Lower lobe of right lung (tissue), 2 donors: ENCODE data around the gene MOB3B. TPM values are rescaled to one million over a fixed set of nuclear protein-coding genes. Genes with fewer than 3 reads are reported as not detected.

ENCODE experiments used
- ATAC-seq, 2 donors: fragments of 200-7000 bp; cut with Tn5 transposase; one replicate each; pipeline ENCODE4 v1.9.1; 2020 to 2022; ENCODE audit warnings: mild to moderate bottlenecking in 2 of 2, moderate library complexity in 2 of 2
- DNase-seq: peaks from one replicate; pipeline ENCODE4 v3.0.0-alpha.2; 2020
- H3K27ac ChIP-seq: fragments of 200-600 bp; one replicate; pipeline ENCODE4 v1.8.0; 2022
- H3K27me3 ChIP-seq: fragments of 200-600 bp; one replicate; pipeline ENCODE4 v1.8.0; 2022; ENCODE audit warnings: low read depth
- H3K36me3 ChIP-seq: fragments of 200-600 bp; one replicate; pipeline ENCODE4 v1.8.0; 2022; ENCODE audit warnings: mild to moderate bottlenecking
- H3K4me1 ChIP-seq: fragments of 200-600 bp; one replicate; pipeline ENCODE4 v1.8.0; 2022
- H3K4me3 ChIP-seq: fragments of 200-600 bp; one replicate; pipeline ENCODE4 v1.8.0; 2022; ENCODE audit warnings: mild to moderate bottlenecking
- H3K9me3 ChIP-seq: fragments of 200-600 bp; one replicate; pipeline ENCODE4 v1.8.0; 2022
- CTCF ChIP-seq: fragments of 200-600 bp; IDR thresholded peaks from one replicate; pipeline ENCODE4 v1.8.0; 2022; ENCODE audit warnings: antibody characterized with exemption, mild to moderate bottlenecking
- intact Hi-C: fragments of 100-400 bp; cut with DNase I; formaldehyde crosslinking; loops from one replicate; pipeline ENCODE4 v1.11.0; 2022
- total RNA-seq: library from RNA; stranded (reverse); fragmentation: NEBNext Ultra II Directional; extraction: Animal tissue kit (Norgen Biotek cat#: 25700); gene quantifications from one replicate; pipeline ENCODE4 v1.2.1, GENCODE V29; 2021
- donor health status: DM: no; HTN: yes; CAD: no; lungs with severe emphysema.

The MOB3B gene
- total RNA-seq, 1 donor from 2014 or later, result 22.7 TPM

GRCh38 chr9:27372615-27373014 lies 157.0 kb downstream of the MOB3B start:
- H3K4me1 ChIP-seq, result peaks cover 8% of the 10 kb centered on the region
- no peaks in the 10 kb centered on the region for H3K27me3 ChIP-seq
- no peak for ATAC-seq
- TF ChIP-seq CTCF, result no peak
- no peak for DNase-seq
- no peaks in the 10 kb centered on the region for H3K36me3 ChIP-seq
- H3K9me3 ChIP-seq, result no peaks in the 10 kb centered on the region
- no peak overlapping the region for H3K27ac ChIP-seq
- intact Hi-C loops, result no loop called here
- H3K4me3 ChIP-seq, result no peak overlapping the region

- no peak for DNase-seq
- no peak for TF ChIP-seq CTCF
- Histone ChIP-seq H3K36me3 (no peaks in the 10 kb centered on the region), H3K4me1 (peaks cover 20% of the 10 kb centered on the region), H3K27me3 (no peaks in the 10 kb centered on the region), H3K4me3 (no peak overlapping the region), H3K9me3 (no peaks in the 10 kb centered on the region), H3K27ac (no peak overlapping the region)
- intact Hi-C loops, result no loop called here
- peak in 1 of 2 donors; percentile 60 for ATAC-seq
Observed at GRCh38 chr9:27371382-27371781, 158.2 kb downstream of the MOB3B start.

GRCh38 chr9:27369591-27369990 lies 160.0 kb downstream of the MOB3B start:
- no peak for DNase-seq
- Histone ChIP-seq H3K27ac (no peak overlapping the region), H3K27me3 (no peaks in the 10 kb centered on the region), H3K4me3 (no peak overlapping the region), H3K36me3 (no peaks in the 10 kb centered on the region), H3K4me1 (peaks cover 31% of the 10 kb centered on the region), H3K9me3 (no peaks in the 10 kb centered on the region)
- intact Hi-C loops, result no loop called here
- ATAC-seq, result peak; percentile 50 to 59
- no peak for TF ChIP-seq CTCF

- ATAC-seq (peak; percentile 5 to 41), DNase-seq (no peak)
- no peak for TF ChIP-seq CTCF
- peak overlapping the region; percentile 7 for H3K27ac ChIP-seq
- no peak overlapping the region for H3K4me3 ChIP-seq
- intact Hi-C loops, result no loop called here
- H3K27me3 ChIP-seq, result no peaks in the 10 kb centered on the region
- no peaks in the 10 kb centered on the region for H3K9me3 ChIP-seq
- no peaks in the 10 kb centered on the region for H3K36me3 ChIP-seq
- peaks cover 31% of the 10 kb centered on the region for H3K4me1 ChIP-seq
Observed at GRCh38 chr9:27368316-27368985, 161.2 kb downstream of the MOB3B start.

GRCh38 chr9:27367921-27368315 lies 161.7 kb downstream of the MOB3B start:
- Histone ChIP-seq H3K4me1 (peaks cover 31% of the 10 kb centered on the region), H3K27ac (no peak overlapping the region), H3K27me3 (no peaks in the 10 kb centered on the region), H3K36me3 (no peaks in the 10 kb centered on the region), H3K4me3 (no peak overlapping the region), H3K9me3 (no peaks in the 10 kb centered on the region)
- DNase-seq, result no peak
- no peak for TF ChIP-seq CTCF
- intact Hi-C loops, result no loop called here
- ATAC-seq, result no peak
